PFSK-1 (cell line): ENCODE measurements around the gene FLT3.

Experiments
- FOXP2 ChIP-seq: optimal IDR thresholded peaks from 2 replicates; pipeline ENCODE3; 2011; ENCODE audit warnings: borderline replicate concordance, control low read depth, inconsistent platforms; ENCODE audit not compliant: insufficient read depth; ENCODE audit errors: extremely low read length, extremely low read depth
- POLR2AphosphoS5 ChIP-seq: IDR thresholded peaks from 2 replicates; pipeline ENCODE4 v1.6.1; 2012; ENCODE audit warnings: low read depth, mild to moderate bottlenecking, control low read depth, low read length, moderate library complexity
- REST ChIP-seq, 2 experiments: IDR thresholded peaks; 2 replicates each; pipeline versions ENCODE4 v1.6.1 to v1.8.0; 2011 to 2012; ENCODE audit warnings: low read depth in 2 of 2, low read length in 2 of 2, control low read depth in 1 of 2, inconsistent platforms in 1 of 2, mild to moderate bottlenecking in 1 of 2, moderate library complexity in 1 of 2; ENCODE audit not compliant: insufficient read depth in 1 of 2
- SIN3A ChIP-seq: IDR thresholded peaks from 2 replicates; pipeline ENCODE4 v1.6.1; 2012; ENCODE audit warnings: mild to moderate bottlenecking, low read length, moderate library complexity, borderline replicate concordance; ENCODE audit not compliant: insufficient read depth
- TAF1 ChIP-seq: IDR thresholded peaks from 2 replicates; pipeline ENCODE4 v1.6.1; 2012; ENCODE audit warnings: low read length, control low read depth, borderline replicate concordance; ENCODE audit not compliant: insufficient read depth

- TF ChIP-seq POLR2AphosphoS5, result no peak
- TF ChIP-seq FOXP2, result no peak
- no peak for TF ChIP-seq REST (IDR thresholded peaks at IDR 0.05; ENCODE audit: insufficient read depth in 1 of 2, low read depth in 2 of 2, low read length in 2 of 2)
- TF ChIP-seq TAF1, result no peak
- TF ChIP-seq SIN3A, result no peak
These were observed at the start of gene FLT3 for GRCh38 chr13:28100150-28101121.
